Adrenal gland (tissue), 12 donors: ENCODE results near the gene SSX2IP. TPM values are rescaled to one million over a fixed set of nuclear protein-coding genes. Genes with fewer than 3 reads are reported as not detected.

ENCODE experiments used
- DNase-seq, 7 donors: peaks; one replicate each; pipeline ENCODE4 v3.0.0-alpha.2; 2019 to 2020
- H3K27ac ChIP-seq, 5 donors: fragments of 200-600 bp; sonication (generic) in 4 of 5; 1 replicate in 3 of 5; 2 replicates in 2 of 5; pipeline versions ENCODE4 v1.5.1 to v1.8.0; 2016 to 2020; ENCODE audit warnings: mild to moderate bottlenecking in 1 of 5
- H3K27me3 ChIP-seq: fragments of 200-600 bp; 2 replicates; pipeline ENCODE4 v1.8.0; 2021
- H3K36me3 ChIP-seq, 2 donors: fragments of 200-600 bp; replicated peaks in 1 of 2; 1 replicate in 1 of 2; 2 replicates in 1 of 2; pipeline versions ENCODE4 v1.5.1 to v1.8.0; 2018 to 2022
- H3K4me1 ChIP-seq, 2 donors: fragments of 200-600 bp; replicated peaks in 1 of 2; 1 replicate in 1 of 2; 2 replicates in 1 of 2; pipeline versions ENCODE4 v1.5.1 to v1.8.0; 2018 to 2021
- H3K4me3 ChIP-seq, 4 donors: fragments of 200-600 bp; sonication (generic) in 3 of 4; one replicate each; pipeline ENCODE4 v1.5.1; 2016 to 2018
- H3K9me3 ChIP-seq, 3 donors: fragments of 200-600 bp; sonication (generic) in 1 of 3; replicated peaks in 1 of 3; 1 replicate in 2 of 3; 2 replicates in 1 of 3; pipeline versions ENCODE4 v1.5.1 to v1.8.0; 2016 to 2021
- CTCF ChIP-seq, 6 experiments: fragments of 450-650 bp in 4 of 6; fragments of 200-600 bp in 2 of 6; sonication (generic) in 1 of 6; IDR thresholded peaks; 1 replicate in 5 of 6; 2 replicates in 1 of 6; pipeline versions ENCODE4 v1.5.1 to v1.8.0; 2016 to 2021; ENCODE audit warnings: antibody characterized with exemption in 6 of 6, mild to moderate bottlenecking in 2 of 6, moderate library complexity in 1 of 6
- POLR2A ChIP-seq, 2 donors: fragments of 450-650 bp; IDR thresholded peaks; one replicate each; pipeline ENCODE4 v1.6.1; 2017; ENCODE audit warnings: antibody characterized with exemption in 2 of 2, mild to moderate bottlenecking in 2 of 2, moderate library complexity in 1 of 2
- WGBS, 4 donors: extraction: QIAGEN DNeasy Blood & Tissue Kit in 2 of 4; methylation state at CpG; one replicate each; pipeline versions ENCODE4 v1.1.5 to v1.1.7; 2013 to 2017; 5-methylcytosine and 5-hydroxymethylcytosine counted together
- intact Hi-C, 2 donors: fragments of 100-400 bp; cut with DNase I; formaldehyde crosslinking; loops; one replicate each; pipeline versions ENCODE4 v1.14.1 to v1.15.0; 2022 to 2023
- polyA plus RNA-seq, 3 donors: library from polyadenylated mRNA; stranded (reverse); fragments of 200-250 nt in 2 of 3; fragments of 350-450 nt in 1 of 3; fragmentation: Illumina TruSeq in 1 of 3; extraction: RNeasy Lipid Tissue Mini Kit (QIAGEN cat#74804) in 1 of 3; gene quantifications; one replicate each; pipeline ENCODE4 v1.2.3, GENCODE V29; 2013 to 2014
- total RNA-seq, 9 donors: library from RNA; depleted of rRNA in 4 of 9; stranded (reverse); fragments of >200 nt in 4 of 9; fragments of 120-200 nt in 1 of 9; fragmentation: NEBNext Ultra II Directional in 1 of 9; extraction: Animal tissue kit (Norgen Biotek cat#: 25700) in 1 of 9; gene quantifications; one replicate each; pipeline versions ENCODE4 v1.1.0 to v1.2.4, GENCODE V29; 2013 to 2023
- donor health status: healthy with polysubstance abuse.
- donor health status: Bipolar disorder and iron deficiency.
- donor health status: DM: yes; HTN: yes; CAD: no.
- donor health status: DM: no; HTN: no; CAD: no.
- donor health status: DM: no; HTN: no; CAD: no.
- donor health status: DM: yes; HTN: yes; CAD: no.

The SSX2IP gene
- total and polyA plus RNA-seq, 12 donors = 1.3 to 10.0 (median 4.1) TPM

DNA sequence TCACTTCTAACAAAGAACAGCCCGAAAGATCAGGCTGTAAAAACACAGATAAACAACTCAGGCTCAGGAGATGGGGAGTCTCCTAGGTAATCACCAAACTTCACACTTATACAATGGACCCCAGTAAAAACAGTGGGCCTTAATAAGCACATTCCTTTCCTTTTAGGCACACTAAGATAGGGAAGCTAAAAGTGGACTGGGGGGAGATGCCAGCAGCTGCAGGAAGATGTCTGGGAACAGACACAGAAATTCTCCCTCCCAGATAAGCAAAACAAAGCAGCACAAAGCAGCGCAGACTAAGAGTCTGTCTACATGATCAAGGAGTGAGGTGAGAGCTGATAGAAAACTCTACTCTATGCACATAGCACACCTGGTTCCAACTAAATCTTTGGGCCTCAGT is 87.0 kb downstream of the SSX2IP start:
- no peaks in the 10 kb centered on the region for H3K27me3 ChIP-seq
- no peak for DNase-seq
- intact Hi-C loops = loop anchor here in 1 of 2 donors (5.0 kb wide), 1 partner anchor 161 kb away; no protein-coding TSS in a partner anchor
- H3K4me3 ChIP-seq = no peak overlapping the region
- no peaks in the 10 kb centered on the region for H3K4me1 ChIP-seq
- 60 to 77% (median 71%) methylated on average over 2 of the region's 2 CpGs for WGBS, 4 donors
- no peaks in the 10 kb centered on the region for H3K36me3 ChIP-seq
- peaks cover 0 to 11% (median 0%) of the 10 kb centered on the region in 3 donors for H3K9me3 ChIP-seq
- no peak overlapping the region for H3K27ac ChIP-seq
- TF ChIP-seq POLR2A (IDR thresholded peaks at IDR 0.05) (no peak), CTCF (IDR thresholded peaks at IDR 0.05) (no peak)

DNA sequence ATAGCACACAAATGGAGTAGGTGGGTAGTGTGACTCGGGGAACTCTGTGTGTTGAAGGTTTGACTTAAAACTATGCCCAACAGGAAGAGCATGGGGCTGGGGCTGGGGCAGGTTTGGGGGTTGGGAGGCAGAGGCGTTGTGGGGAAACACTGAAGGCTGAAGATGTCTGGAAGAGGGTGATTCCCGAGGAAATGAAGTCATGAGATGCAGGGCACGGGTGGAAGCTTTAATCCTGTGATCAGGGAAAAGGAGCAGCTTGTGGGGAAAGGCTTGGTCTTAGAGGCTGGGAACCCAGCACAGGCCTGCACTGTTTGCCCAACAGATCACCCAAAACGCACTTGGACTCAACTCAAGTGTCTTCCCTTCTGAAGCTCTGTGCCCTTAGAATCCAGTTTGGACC is 89.5 kb downstream of the SSX2IP start:
- no peak for DNase-seq
- Histone ChIP-seq H3K4me1 (no peaks in the 10 kb centered on the region), H3K27me3 (no peaks in the 10 kb centered on the region), H3K9me3 (peaks cover 0 to 11% (median 0%) of the 10 kb centered on the region in 3 donors), H3K4me3 (no peak overlapping the region), H3K36me3 (no peaks in the 10 kb centered on the region), H3K27ac (no peak overlapping the region)
- 82 to 97% (median 87%) methylated on average over 5 of the region's 5 CpGs for WGBS, 4 donors
- no peak for TF ChIP-seq CTCF (IDR thresholded peaks at IDR 0.05)
- TF ChIP-seq POLR2A (IDR thresholded peaks at IDR 0.05) = no peak
- intact Hi-C loops = loop anchor here in 1 of 2 donors (5.0 kb wide), 1 partner anchor 158 kb away; no protein-coding TSS in a partner anchor

GRCh38 chr1:84598846-84599741 is 91.2 kb downstream of the SSX2IP start:
- H3K9me3 ChIP-seq = no peaks in the 10 kb centered on the region
- TF ChIP-seq POLR2A (IDR thresholded peaks at IDR 0.05) (no peak), CTCF (IDR thresholded peaks at IDR 0.05) (no peak)
- no peaks in the 10 kb centered on the region for H3K4me1 ChIP-seq
- H3K27ac ChIP-seq = no peak overlapping the region
- no peak for DNase-seq
- H3K36me3 ChIP-seq = no peaks in the 10 kb centered on the region
- WGBS, 4 donors = 51 to 64% (median 58%) methylated on average over 5 of the region's 5 CpGs
- H3K27me3 ChIP-seq = no peaks in the 10 kb centered on the region
- intact Hi-C loops = no loop called here
- H3K4me3 ChIP-seq = no peak overlapping the region

DNA sequence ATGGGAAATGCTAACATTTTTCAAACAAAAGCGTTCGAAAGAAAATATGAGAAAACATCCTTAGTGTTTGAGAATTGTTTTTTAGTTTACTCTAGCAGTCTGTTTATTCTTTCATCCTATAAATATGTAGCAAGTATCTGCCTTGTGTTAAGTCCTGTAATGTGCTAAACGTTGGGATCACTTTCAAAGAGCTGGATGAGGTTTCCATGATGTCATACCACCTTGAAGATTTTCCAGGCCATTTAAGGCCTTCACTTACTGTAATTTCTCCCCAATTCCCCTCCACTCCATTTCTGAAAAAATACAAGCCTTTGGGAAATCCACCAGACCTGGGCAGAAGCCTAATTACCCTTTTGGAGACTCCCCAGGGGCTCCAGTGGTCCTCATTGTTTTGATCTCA is 91.8 kb downstream of the SSX2IP start:
- intact Hi-C loops = no loop called here
- Histone ChIP-seq H3K27ac (no peak overlapping the region), H3K9me3 (no peaks in the 10 kb centered on the region), H3K4me3 (no peak overlapping the region), H3K36me3 (no peaks in the 10 kb centered on the region), H3K27me3 (no peaks in the 10 kb centered on the region), H3K4me1 (no peaks in the 10 kb centered on the region)
- WGBS, 4 donors = 69 to 74% (median 72%) methylated on average over 3 of the region's 3 CpGs
- no peak for DNase-seq
- no peak for TF ChIP-seq CTCF (IDR thresholded peaks at IDR 0.05)
- TF ChIP-seq POLR2A (IDR thresholded peaks at IDR 0.05) = no peak
